ENCODE results near the gene ANO1.

DNA sequence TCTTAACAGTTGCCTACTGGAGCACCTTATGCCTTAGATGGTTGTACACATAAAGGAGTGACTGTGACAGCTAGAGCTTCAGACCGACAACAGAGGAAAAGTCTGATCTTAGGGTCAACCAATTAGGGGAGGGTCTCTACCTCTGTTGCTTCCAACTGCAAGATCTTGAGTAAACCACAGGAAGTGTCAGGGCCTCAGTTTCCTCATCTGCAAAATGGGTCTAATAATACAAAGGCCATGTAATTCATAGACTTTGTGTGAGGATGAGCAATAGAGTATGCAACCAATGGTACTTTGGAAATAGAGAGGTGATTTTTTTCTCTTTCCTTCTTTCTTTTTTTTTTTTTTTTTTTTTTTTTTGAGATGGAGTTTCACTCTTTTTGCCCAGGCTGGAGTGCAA is 16.4 kb upstream of the ANO1 start:
- TF ChIP-seq CTCF (IDR thresholded peaks at IDR 0.05) (no peak), ZFX (IDR thresholded peaks at IDR 0.05; ENCODE audit: borderline replicate concordance) (no peak)
